Measurements from ENCODE around the gene CCNDBP1. TPM values are rescaled to one million over a fixed set of nuclear protein-coding genes. Genes with fewer than 3 reads are reported as not detected.
A peak's percentile ranks its signal among the peaks of the same experiment; 100 is the strongest.

Gene CCNDBP1
- total RNA-seq, 1 experiment from 2014 or later, result 34.1 TPM

DNA sequence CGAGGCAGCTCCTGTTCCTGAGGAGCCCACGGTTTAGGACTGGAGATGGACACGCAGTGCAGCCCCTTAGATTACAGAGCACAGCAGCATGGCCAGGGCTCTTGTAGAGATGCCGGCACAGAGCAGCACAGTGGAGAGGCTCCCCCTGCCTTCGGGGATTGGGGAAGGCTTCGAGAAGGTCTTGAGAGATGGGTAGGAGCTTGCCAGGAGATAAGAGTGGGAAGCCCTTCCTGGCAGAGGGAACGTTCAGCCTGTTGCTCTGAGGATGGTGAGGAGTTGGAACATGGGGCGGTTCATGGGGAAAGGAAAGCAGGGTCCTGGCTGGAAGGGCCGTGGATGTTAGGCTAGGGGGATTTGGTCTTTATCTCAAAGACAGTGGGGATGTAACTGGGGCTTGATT, 25.6 kb downstream of the CCNDBP1 start:
- H2BK5ac ChIP-seq (ENCODE audit: insufficient read length, low read length), result no peak overlapping the region
- no peak overlapping the region for H3K56ac ChIP-seq (ENCODE audit: insufficient read length, low read depth, low read length)
- no peaks in the 10 kb centered on the region for H3K36me3 Mint-ChIP-seq (ENCODE audit: insufficient read depth in 1 of 3, low read depth in 3 of 3)
- no peaks in the 10 kb centered on the region for H3K27me3 ChIP-seq (ENCODE audit: insufficient read depth, low read length)
- H3K9me3 Mint-ChIP-seq, result no peaks in the 10 kb centered on the region
- H3K4me1 ChIP-seq (ENCODE audit: insufficient read depth, low read length), result no peaks in the 10 kb centered on the region
- TF ChIP-seq, protein P1, sequence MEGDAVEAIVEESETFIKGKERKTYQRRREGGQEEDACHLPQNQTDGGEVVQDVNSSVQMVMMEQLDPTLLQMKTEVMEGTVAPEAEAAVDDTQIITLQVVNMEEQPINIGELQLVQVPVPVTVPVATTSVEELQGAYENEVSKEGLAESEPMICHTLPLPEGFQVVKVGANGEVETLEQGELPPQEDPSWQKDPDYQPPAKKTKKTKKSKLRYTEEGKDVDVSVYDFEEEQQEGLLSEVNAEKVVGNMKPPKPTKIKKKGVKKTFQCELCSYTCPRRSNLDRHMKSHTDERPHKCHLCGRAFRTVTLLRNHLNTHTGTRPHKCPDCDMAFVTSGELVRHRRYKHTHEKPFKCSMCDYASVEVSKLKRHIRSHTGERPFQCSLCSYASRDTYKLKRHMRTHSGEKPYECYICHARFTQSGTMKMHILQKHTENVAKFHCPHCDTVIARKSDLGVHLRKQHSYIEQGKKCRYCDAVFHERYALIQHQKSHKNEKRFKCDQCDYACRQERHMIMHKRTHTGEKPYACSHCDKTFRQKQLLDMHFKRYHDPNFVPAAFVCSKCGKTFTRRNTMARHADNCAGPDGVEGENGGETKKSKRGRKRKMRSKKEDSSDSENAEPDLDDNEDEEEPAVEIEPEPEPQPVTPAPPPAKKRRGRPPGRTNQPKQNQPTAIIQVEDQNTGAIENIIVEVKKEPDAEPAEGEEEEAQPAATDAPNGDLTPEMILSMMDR (conservative IDR thresholded peaks at IDR 0.05), result no peak
- no peak overlapping the region; the same call in 1 of the 2 replicates for H3K14ac ChIP-seq (ENCODE audit: insufficient read depth, low read length)
- DNase-seq, result no peak
- no peak overlapping the region for H3T11ph ChIP-seq (ENCODE audit: low read length)
- H3K9me3 ChIP-seq (ENCODE audit: control insufficient read depth, low read depth, low read length), result no peaks in the 10 kb centered on the region
- no peak overlapping the region for H3K4me3 Mint-ChIP-seq
- H3K27ac ChIP-seq (ENCODE audit: insufficient read length, low read depth, low read length), result no peak overlapping the region
- no peak overlapping the region for H2BK120ac ChIP-seq (ENCODE audit: low read depth, low read length, poor library complexity, severe bottlenecking)
- H2BK15ac ChIP-seq (ENCODE audit: low read depth, low read length), result no peak overlapping the region
- no peak overlapping the region for H2BK20ac ChIP-seq (ENCODE audit: low read depth, low read length, poor library complexity, severe bottlenecking)
- H3K23me2 ChIP-seq (ENCODE audit: insufficient read length, low read depth, low read length, poor library complexity, severe bottlenecking), result no peaks in the 10 kb centered on the region
- no peaks in the 10 kb centered on the region for H3K79me2 ChIP-seq (ENCODE audit: insufficient read depth, low read length)
- H3K27ac Mint-ChIP-seq, result peak overlapping the region in 1 of 3 experiments; percentile 7; a peak in 1 of 7 replicates
- no peak overlapping the region for H2AFZ ChIP-seq (ENCODE audit: low read length)
- no peak overlapping the region for H2AK5ac ChIP-seq (ENCODE audit: insufficient read length, low read length)
- H3K4me2 ChIP-seq (ENCODE audit: insufficient read depth, insufficient read length, low read length), result no peak overlapping the region
- no peak overlapping the region for H4K8ac ChIP-seq (replicated peaks; ENCODE audit: insufficient read length, low read depth, low read length)
- no peak overlapping the region for H3K9ac ChIP-seq (ENCODE audit: extremely low read depth, insufficient read length, low read length)
- no peak overlapping the region for H3K18ac ChIP-seq (ENCODE audit: insufficient read length, low read depth, low read length)
- H3K23ac ChIP-seq (ENCODE audit: insufficient read length, low read depth, low read length), result no peak overlapping the region
- peaks cover 9 to 10% of the 10 kb centered on the region in 2 experiments for H3K4me1 Mint-ChIP-seq
- WGBS (ENCODE audit: extremely low coverage, insufficient read length, low lambda C conversion rate), result no CpG with 5 or more reads among the region's 9 CpGs
- H3K4ac ChIP-seq (ENCODE audit: low read depth, low read length), result no peak overlapping the region
- no peaks in the 10 kb centered on the region for H4K20me1 ChIP-seq (ENCODE audit: control insufficient read depth, insufficient read depth, insufficient read length)
- no peak overlapping the region for H2BK12ac ChIP-seq (ENCODE audit: insufficient read length, low read depth, low read length)
- H3K79me1 ChIP-seq (ENCODE audit: insufficient read depth, low read depth, low read length, poor library complexity, severe bottlenecking), result no peaks in the 10 kb centered on the region
- no peak overlapping the region for H4K5ac ChIP-seq (ENCODE audit: insufficient read length, low read depth, low read length)
- peaks cover 11% of the 10 kb centered on the region for H3K27me3 Mint-ChIP-seq (ENCODE audit: low read depth)
- H4K91ac ChIP-seq (ENCODE audit: insufficient read length, low read depth, low read length), result no peak overlapping the region
